HFFc6 (cell line): ENCODE measurements around the gene ABCF2. TPM values are rescaled to one million over a fixed set of nuclear protein-coding genes. Genes with fewer than 3 reads are reported as not detected.
A peak's percentile ranks its signal among the peaks of the same experiment; 100 is the strongest.

Source experiments
- DNase-seq: peaks from one replicate; pipeline ENCODE4 v3.0.0-alpha.2; 2018
- H3K27ac Mint-ChIP-seq: 2 replicates; pipeline ENCODE4 v1.8.0; 2020; ENCODE audit warnings: mild to moderate bottlenecking, mixed read lengths
- H3K27me3 Mint-ChIP-seq: 2 replicates; pipeline ENCODE4 v1.8.0; 2021; ENCODE audit warnings: mild to moderate bottlenecking, moderate library complexity, mixed read lengths; ENCODE audit not compliant: insufficient read depth
- H3K36me3 Mint-ChIP-seq: 2 replicates; pipeline ENCODE4 v1.8.0; 2021; ENCODE audit warnings: low read depth, mixed read lengths
- H3K4me1 Mint-ChIP-seq: 2 replicates; pipeline ENCODE4 v1.8.0; 2020; ENCODE audit warnings: low read depth, mixed read lengths
- H3K4me3 Mint-ChIP-seq: 2 replicates; pipeline ENCODE4 v1.8.0; 2020; ENCODE audit warnings: mild to moderate bottlenecking, moderate library complexity, mixed read lengths
- H3K9me3 Mint-ChIP-seq: 2 replicates; pipeline ENCODE4 v1.8.0; 2020; ENCODE audit warnings: mild to moderate bottlenecking, mixed read lengths
- total RNA-seq, 6 experiments: library from RNA; stranded (reverse); fragmentation: NEBNext Ultra II Directional; extraction: Animal tissue kit (Norgen Biotek cat#: 25700); gene quantifications; 2 replicates in 1 of 6; 3 replicates in 5 of 6; pipeline ENCODE4 v1.2.3, GENCODE V29; 2021
- TF ChIP-seq, protein P1 (sequence below): fragments of 200-600 bp; sonication (generic); IDR thresholded peaks from 2 replicates; pipeline ENCODE4 v1.5.0; 2021; ENCODE audit warnings: antibody characterized with exemption, mild to moderate bottlenecking

Gene ABCF2
- total RNA-seq, 6 experiments from 2014 or later, result 63.8 to 79.7 (median 67.8) TPM

DNA sequence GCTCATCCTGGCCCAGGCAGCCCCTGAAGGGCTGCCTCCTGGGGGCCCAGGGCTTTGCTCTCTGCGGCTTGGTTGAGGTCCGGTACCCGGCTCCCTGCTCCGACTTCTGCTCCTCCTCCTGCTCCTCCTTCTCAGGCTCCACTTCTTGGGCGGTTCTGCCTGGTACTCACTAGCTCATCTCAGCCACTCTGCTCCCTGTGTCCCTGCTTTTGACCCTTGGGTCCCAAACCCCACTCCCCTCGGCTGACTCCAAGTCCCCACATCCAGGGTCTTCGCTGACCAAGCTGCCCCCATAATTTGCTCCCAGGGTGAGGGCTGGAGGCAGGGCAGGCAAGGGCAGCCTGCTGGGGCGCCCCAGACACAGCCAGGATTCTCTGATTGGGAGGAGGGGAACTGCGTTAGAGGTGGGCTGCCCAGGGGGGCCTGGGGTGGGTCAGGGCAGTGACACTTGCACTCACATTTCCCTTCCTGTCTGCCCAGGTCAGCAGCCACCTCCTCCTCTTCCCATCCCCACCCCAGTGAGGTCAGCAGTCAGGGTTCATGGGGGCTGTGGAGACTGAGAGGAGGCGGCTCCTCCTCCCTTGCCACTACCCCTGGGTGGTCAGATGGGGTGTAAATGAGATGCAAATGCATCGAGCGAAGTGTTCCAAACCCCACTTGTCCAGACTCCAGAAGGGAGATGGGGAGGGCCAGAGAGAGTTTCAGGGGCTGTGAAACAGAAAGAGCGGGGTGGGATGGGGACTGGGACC is 19.3 kb upstream of the ABCF2 start:
- no peak for DNase-seq
- peaks cover 43% of the 10 kb centered on the region for H3K4me1 Mint-ChIP-seq
- H3K27me3 Mint-ChIP-seq, result peaks cover 7% of the 10 kb centered on the region
- peak overlapping the region; percentile 95 for H3K4me3 Mint-ChIP-seq
- peak overlapping the region; percentile 85; the same call in 1 of the 2 replicates for H3K27ac Mint-ChIP-seq
- no peaks in the 10 kb centered on the region for H3K9me3 Mint-ChIP-seq
- TF ChIP-seq, protein P1, sequence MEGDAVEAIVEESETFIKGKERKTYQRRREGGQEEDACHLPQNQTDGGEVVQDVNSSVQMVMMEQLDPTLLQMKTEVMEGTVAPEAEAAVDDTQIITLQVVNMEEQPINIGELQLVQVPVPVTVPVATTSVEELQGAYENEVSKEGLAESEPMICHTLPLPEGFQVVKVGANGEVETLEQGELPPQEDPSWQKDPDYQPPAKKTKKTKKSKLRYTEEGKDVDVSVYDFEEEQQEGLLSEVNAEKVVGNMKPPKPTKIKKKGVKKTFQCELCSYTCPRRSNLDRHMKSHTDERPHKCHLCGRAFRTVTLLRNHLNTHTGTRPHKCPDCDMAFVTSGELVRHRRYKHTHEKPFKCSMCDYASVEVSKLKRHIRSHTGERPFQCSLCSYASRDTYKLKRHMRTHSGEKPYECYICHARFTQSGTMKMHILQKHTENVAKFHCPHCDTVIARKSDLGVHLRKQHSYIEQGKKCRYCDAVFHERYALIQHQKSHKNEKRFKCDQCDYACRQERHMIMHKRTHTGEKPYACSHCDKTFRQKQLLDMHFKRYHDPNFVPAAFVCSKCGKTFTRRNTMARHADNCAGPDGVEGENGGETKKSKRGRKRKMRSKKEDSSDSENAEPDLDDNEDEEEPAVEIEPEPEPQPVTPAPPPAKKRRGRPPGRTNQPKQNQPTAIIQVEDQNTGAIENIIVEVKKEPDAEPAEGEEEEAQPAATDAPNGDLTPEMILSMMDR, result no peak
- H3K36me3 Mint-ChIP-seq, result no peaks in the 10 kb centered on the region

- no peak for DNase-seq
- Mint-ChIP-seq H3K9me3 (no peaks in the 10 kb centered on the region), H3K36me3 (peaks cover 2% of the 10 kb centered on the region; the same call in 1 of the 2 replicates), H3K27ac (peak overlapping the region; percentile 85; the same call in 1 of the 2 replicates), H3K4me3 (peak overlapping the region; percentile 95), H3K4me1 (peaks cover 35% of the 10 kb centered on the region), H3K27me3 (peaks cover 7% of the 10 kb centered on the region)
- TF ChIP-seq, protein P1, result peak; percentile 89
These were observed 18.5 kb upstream of the ABCF2 start for GRCh38 chr7:151245360-151246101.

GRCh38 chr7:151244841-151245346 is 17.9 kb upstream of the ABCF2 start:
- no peak overlapping the region for H3K27ac Mint-ChIP-seq
- TF ChIP-seq, protein P1, result no peak
- H3K4me1 Mint-ChIP-seq, result peaks cover 29% of the 10 kb centered on the region
- no peak for DNase-seq
- peaks cover 7% of the 10 kb centered on the region for H3K27me3 Mint-ChIP-seq
- H3K36me3 Mint-ChIP-seq, result peaks cover 7% of the 10 kb centered on the region; the same call in 1 of the 2 replicates
- H3K9me3 Mint-ChIP-seq, result no peaks in the 10 kb centered on the region
- peak overlapping the region; percentile 36; the same call in 1 of the 2 replicates for H3K4me3 Mint-ChIP-seq

- H3K27ac Mint-ChIP-seq, result no peak overlapping the region
- H3K9me3 Mint-ChIP-seq, result no peaks in the 10 kb centered on the region
- peaks cover 25% of the 10 kb centered on the region for H3K4me1 Mint-ChIP-seq
- peak; percentile 30 for DNase-seq
- H3K4me3 Mint-ChIP-seq, result peak overlapping the region; percentile 36; the same call in 1 of the 2 replicates
- H3K36me3 Mint-ChIP-seq, result peaks cover 7% of the 10 kb centered on the region; the same call in 1 of the 2 replicates
- H3K27me3 Mint-ChIP-seq, result peaks cover 7% of the 10 kb centered on the region
- TF ChIP-seq, protein P1, result peak; percentile 93
These were observed 17.3 kb upstream of the ABCF2 start for GRCh38 chr7:151244196-151244840.
